OCI-LY1 (cell line): ENCODE results near the gene AKIRIN2.

Experiments
- EZH2 ChIP-seq: fragments of 200-600 bp; sonication (generic), shearing (Covaris generic); IDR thresholded peaks from 2 replicates; pipeline ENCODE4 v1.8.0; 2017; ENCODE audit warnings: borderline replicate concordance, mixed run types, mild to moderate bottlenecking, antibody characterized with exemption, low read length, moderate library complexity, mixed read lengths
- TF ChIP-seq, protein P1 (sequence below): fragments of 200-600 bp; sonication (generic), shearing (Covaris generic); IDR thresholded peaks from 2 replicates; pipeline ENCODE4 v1.5.1; 2017; ENCODE audit warnings: mild to moderate bottlenecking, antibody characterized with exemption, low read length, moderate library complexity, mixed read lengths

DNA sequence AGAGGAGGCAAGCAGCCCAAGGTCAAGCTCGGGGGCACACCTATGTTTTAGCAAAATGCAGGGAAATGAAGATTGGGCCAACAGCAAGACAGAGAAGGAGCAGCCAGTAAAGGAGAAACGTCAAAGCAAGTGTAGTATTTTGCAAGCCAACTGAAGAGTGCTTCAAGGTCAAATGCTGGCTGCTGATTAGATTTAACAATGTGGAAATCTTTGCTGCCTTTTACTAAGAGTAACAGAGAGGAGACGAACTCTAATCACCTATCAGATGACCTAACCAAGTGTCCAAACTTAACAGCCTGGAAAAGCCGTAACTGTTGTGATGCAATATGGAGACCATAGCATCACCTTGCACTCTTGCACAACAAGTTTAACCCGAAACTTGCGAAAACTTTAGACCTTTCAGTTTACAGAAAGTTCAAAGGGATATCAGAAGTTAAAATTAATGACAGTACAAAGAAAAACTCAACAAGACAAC, 30.4 kb downstream of the AKIRIN2 start:
- TF ChIP-seq, protein P1, sequence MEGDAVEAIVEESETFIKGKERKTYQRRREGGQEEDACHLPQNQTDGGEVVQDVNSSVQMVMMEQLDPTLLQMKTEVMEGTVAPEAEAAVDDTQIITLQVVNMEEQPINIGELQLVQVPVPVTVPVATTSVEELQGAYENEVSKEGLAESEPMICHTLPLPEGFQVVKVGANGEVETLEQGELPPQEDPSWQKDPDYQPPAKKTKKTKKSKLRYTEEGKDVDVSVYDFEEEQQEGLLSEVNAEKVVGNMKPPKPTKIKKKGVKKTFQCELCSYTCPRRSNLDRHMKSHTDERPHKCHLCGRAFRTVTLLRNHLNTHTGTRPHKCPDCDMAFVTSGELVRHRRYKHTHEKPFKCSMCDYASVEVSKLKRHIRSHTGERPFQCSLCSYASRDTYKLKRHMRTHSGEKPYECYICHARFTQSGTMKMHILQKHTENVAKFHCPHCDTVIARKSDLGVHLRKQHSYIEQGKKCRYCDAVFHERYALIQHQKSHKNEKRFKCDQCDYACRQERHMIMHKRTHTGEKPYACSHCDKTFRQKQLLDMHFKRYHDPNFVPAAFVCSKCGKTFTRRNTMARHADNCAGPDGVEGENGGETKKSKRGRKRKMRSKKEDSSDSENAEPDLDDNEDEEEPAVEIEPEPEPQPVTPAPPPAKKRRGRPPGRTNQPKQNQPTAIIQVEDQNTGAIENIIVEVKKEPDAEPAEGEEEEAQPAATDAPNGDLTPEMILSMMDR, result no peak
- no peak for TF ChIP-seq EZH2
